HepG2 (cell line): ENCODE results near the gene FAM180A. TPM values are rescaled to one million over a fixed set of nuclear protein-coding genes. Genes with fewer than 3 reads are reported as not detected.

ENCODE experiments used
- ATAC-seq: fragments of 200-7000 bp; cut with Tn5 transposase; 3 replicates; pipeline ENCODE4 v1.9.1; 2020; ENCODE audit warnings: mild to moderate bottlenecking, moderate library complexity
- BruUV-seq: library from RNA; stranded (reverse); fragments of 400-500 nt; replicated peaks from 2 replicates; lab custom pipeline; 2021; lab: Mats Ljungman, UMichigan
- CTCF ChIA-PET: fragments of 300-600 bp; formaldehyde crosslinking; extraction: SDS; loops from one replicate; lab custom pipeline; 2021; ENCODE audit warnings: low total read pairs, inconsistent platforms, low intra/inter-chr PET ratio; lab: Yijun Ruan, JAX
- POLR2A ChIA-PET: fragments of 350-600 bp; sonication (Branson Sonifier 250); formaldehyde crosslinking; loops from one replicate; lab custom pipeline; 2020; ENCODE audit warnings: antibody characterized with exemption, inconsistent platforms; lab: Yijun Ruan, JAX
- DNase-seq: peaks from one replicate; pipeline ENCODE4 v3.0.0-alpha.2; 2015; ENCODE audit warnings: low spot score
- FAIRE-seq: peaks from 3 replicates; lab custom pipeline; 2011; peaks lifted over from hg19 to GRCh38; lab: Jason Lieb, UNC
- H2AFZ ChIP-seq: one replicate; pipeline ENCODE4 v1.6.1; 2011; ENCODE audit warnings: low read length, inconsistent platforms
- H3K27ac ChIP-seq: fragments of 300-600 bp; 3 replicates; pipeline ENCODE4 v1.8.0; 2011; ENCODE audit warnings: mixed run types, mild to moderate bottlenecking, mixed read lengths, low read length, inconsistent platforms; ENCODE audit not compliant: insufficient read depth; ENCODE audit errors: extremely low read length
- H3K27me3 ChIP-seq, 2 experiments: fragments of 200-600 bp in 1 of 2; 2 replicates in 1 of 2; 3 replicates in 1 of 2; pipeline versions ENCODE4 v1.6.0 to v1.8.0; 2011; ENCODE audit warnings: low read length in 2 of 2, mild to moderate bottlenecking in 2 of 2, moderate library complexity in 2 of 2, inconsistent platforms in 1 of 2; ENCODE audit not compliant: insufficient read depth in 2 of 2, control insufficient read depth in 1 of 2
- H3K36me3 ChIP-seq, 2 experiments: fragments of 200-600 bp in 1 of 2; replicated peaks in 1 of 2; 2 replicates in 1 of 2; 3 replicates in 1 of 2; pipeline versions ENCODE4 v1.5.1 to v1.8.0; 2011; ENCODE audit warnings: low read length in 2 of 2, inconsistent platforms in 1 of 2; ENCODE audit not compliant: insufficient read depth in 2 of 2, control insufficient read depth in 1 of 2
- H3K4me1 ChIP-seq: 2 replicates; pipeline ENCODE4 v1.5.1; 2012; ENCODE audit warnings: low read length, inconsistent platforms; ENCODE audit not compliant: insufficient read depth
- H3K4me2 ChIP-seq: 2 replicates; pipeline ENCODE4 v1.6.0; 2011; ENCODE audit warnings: low read depth, low read length, inconsistent platforms
- H3K4me3 ChIP-seq, 3 experiments: fragments of 200-600 bp in 1 of 3; sonication (generic), shearing (Covaris generic) in 1 of 3; replicated peaks in 1 of 3; 2 replicates each; pipeline ENCODE4 v1.5.1; 2011 to 2016; ENCODE audit warnings: low read length in 3 of 3, inconsistent platforms in 2 of 3, low read depth in 2 of 3, mild to moderate bottlenecking in 2 of 3, control low read depth in 1 of 3, mixed read lengths in 1 of 3; ENCODE audit not compliant: insufficient read depth in 1 of 3
- H3K79me2 ChIP-seq: one replicate; pipeline ENCODE4 v1.6.1; 2011; ENCODE audit warnings: low read length, inconsistent platforms; ENCODE audit not compliant: insufficient read depth
- H3K9ac ChIP-seq: 2 replicates; pipeline ENCODE4 v1.6.0; 2011; ENCODE audit warnings: mild to moderate bottlenecking, low read depth, low read length, inconsistent platforms; ENCODE audit not compliant: insufficient read depth
- H3K9me3 ChIP-seq: 2 replicates; pipeline ENCODE4 v1.5.1; 2012; ENCODE audit warnings: mild to moderate bottlenecking, low read length
- H4K20me1 ChIP-seq: 2 replicates; pipeline ENCODE4 v1.6.0; 2011; ENCODE audit warnings: inconsistent platforms, mild to moderate bottlenecking, low read length, moderate library complexity; ENCODE audit not compliant: insufficient read depth
- ZFYVE20 ChIP-seq: sonication (generic); formaldehyde crosslinking; IDR thresholded peaks from 2 replicates; pipeline ENCODE4 v1.8.0; 2023; ENCODE audit warnings: low read depth, mild to moderate bottlenecking, moderate library complexity, missing genetic modification reagents, borderline replicate concordance
- ZNF546 ChIP-seq: sonication (generic); formaldehyde crosslinking; conservative IDR thresholded peaks from 2 replicates; pipeline ENCODE4 v1.8.1; 2023; ENCODE audit warnings: mild to moderate bottlenecking, missing genetic modification reagents
- WGBS: methylation state at CpG from one replicate; pipeline ENCODE4 v1.1.6; 2017; ENCODE audit warnings: low lambda C conversion rate; 5-methylcytosine and 5-hydroxymethylcytosine counted together
- in situ Hi-C: cut with HindIII; loops from 2 replicates; pipeline ENCODE4 v1.10.0; 2017; ENCODE audit warnings: low pct_unique_long_range_greater_than_20kb; ENCODE audit not compliant: extremely low pct_ligation_motif_present
- intact Hi-C: fragments of 100-400 bp; cut with micrococcal nuclease; formaldehyde crosslinking; loops from one replicate; pipeline ENCODE4 v1.10.0; 2022; ENCODE audit not compliant: unreplicated experiment
- polyA plus RNA-seq, 8 experiments: library from polyadenylated mRNA; depleted of rRNA in 3 of 8; stranded (reverse) in 7 of 8; unstranded in 1 of 8; fragments of >200 nt; fragmentation: Illumina TruSeq in 4 of 8; extraction: Trizol in 4 of 8; gene quantifications; 2 replicates each; pipeline versions ENCODE4 v1.2.1 to v1.2.3, GENCODE V29; 2011 to 2016; ENCODE audit warnings: low read depth in 4 of 8, missing spikeins in 1 of 8, mixed read lengths in 1 of 8; ENCODE audit not compliant: insufficient read depth in 1 of 8
- total RNA-seq, 5 experiments: library from RNA; depleted of rRNA; stranded (reverse); fragments of >200 nt; fragmentation: Illumina TruSeq; extraction: Trizol; gene quantifications; 2 replicates each; pipeline ENCODE4 v1.2.3, GENCODE V29; 2016; ENCODE audit warnings: low read depth in 1 of 5

The FAM180A gene
- total and polyA plus RNA-seq, 2 of the 13 experiments (the other 11 are each of a cell fraction or from before 2014, with no cell fraction given), result not detected

DNA sequence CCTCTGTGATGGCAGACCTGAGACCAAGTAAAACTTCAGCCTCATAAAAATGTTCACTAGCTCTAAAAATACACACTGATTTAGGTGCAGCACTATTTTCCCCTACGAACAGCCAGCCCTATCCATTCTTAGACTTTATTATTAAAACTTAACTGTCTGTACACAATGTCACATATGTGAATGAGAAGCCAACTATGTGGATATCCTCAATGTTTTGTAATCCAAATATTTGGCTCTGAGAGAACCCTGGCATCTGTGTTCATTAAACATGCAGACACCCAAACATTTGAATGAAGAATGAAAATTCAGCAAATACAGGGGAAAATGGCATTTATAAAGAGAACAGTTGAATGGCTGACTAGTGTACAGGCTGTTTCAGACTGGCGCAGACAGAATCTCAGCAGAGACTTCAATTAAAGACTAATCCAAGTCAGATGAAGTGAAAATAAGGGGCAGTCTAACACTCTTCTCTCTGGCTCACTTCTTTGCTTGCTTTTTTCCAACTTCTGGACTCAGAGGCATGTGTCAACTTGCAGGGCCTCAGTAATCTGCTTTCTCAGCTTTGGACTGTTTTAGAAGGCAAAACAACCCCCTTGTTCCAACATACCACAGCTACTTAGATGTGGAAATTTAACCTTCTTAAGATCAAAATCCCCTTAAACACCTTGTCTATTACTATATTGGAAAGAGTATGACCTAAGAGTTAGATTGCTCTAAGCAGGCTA is 47.4 kb upstream of the FAM180A start:
- Histone ChIP-seq H3K9me3 (no peaks in the 10 kb centered on the region), H4K20me1 (no peaks in the 10 kb centered on the region), H3K27ac (no peak overlapping the region), H3K27me3 (peaks cover 0 to 2% of the 10 kb centered on the region in 2 experiments; a peak in 3 of 5 replicates), H3K4me3 (no peak overlapping the region)
- WGBS, result 35% methylated on average over 2 of the region's 2 CpGs
- ChIA-PET CTCF (no interaction called here), POLR2A (no interaction called here)
- no peak for DNase-seq
- TF ChIP-seq ZNF546 (CRISPR knock-in tag), result no peak
- TF ChIP-seq, all 625 proteins: peak for 0
- no peak overlapping the region for H3K4me2 ChIP-seq
- ATAC-seq (no peak), FAIRE-seq (no peak)
- no peaks in the 10 kb centered on the region for H3K36me3 ChIP-seq
- H3K9ac ChIP-seq, result no peak overlapping the region
- BruUV-seq, result no TSS peak
- H2AFZ ChIP-seq, result no peak overlapping the region
- H3K79me2 ChIP-seq, result no peaks in the 10 kb centered on the region
- no peaks in the 10 kb centered on the region for H3K4me1 ChIP-seq
- in situ Hi-C loops, result no loop called here
- intact Hi-C loops, result no loop called here

DNA sequence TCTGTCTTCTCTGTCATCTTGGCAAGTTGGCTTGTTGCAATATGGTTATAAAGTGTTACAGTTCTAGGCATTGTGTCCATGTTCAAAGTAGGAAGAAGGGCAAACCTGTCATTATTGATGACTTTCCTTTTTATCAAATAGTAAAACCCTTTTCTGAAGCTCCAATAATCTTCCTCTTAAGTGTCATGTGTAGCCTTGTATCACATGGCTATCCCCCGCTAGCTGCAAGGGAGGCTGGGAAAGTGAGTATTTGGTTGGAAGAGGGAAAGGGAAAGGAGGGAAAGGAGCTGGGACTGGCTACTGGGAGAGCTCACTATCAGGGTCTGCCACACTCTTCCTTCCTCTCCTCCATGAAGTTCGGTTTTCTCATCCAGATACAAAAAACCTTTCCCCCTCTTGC is 45.2 kb upstream of the FAM180A start:
- WGBS, result 38% methylated on average over 2 of the region's 2 CpGs

More for the DNA sequence above, 45.2 kb upstream of the FAM180A start:
- POLR2A ChIA-PET, result no interaction called here
- DNase-seq (no peak), ATAC-seq (no peak), FAIRE-seq (no peak)
- in situ Hi-C loops (no loop called here), intact Hi-C loops (no loop called here)
- Histone ChIP-seq H3K4me3 (no peak overlapping the region), H2AFZ (no peak overlapping the region), H4K20me1 (no peaks in the 10 kb centered on the region), H3K27ac (no peak overlapping the region), H3K4me1 (no peaks in the 10 kb centered on the region), H3K9me3 (no peaks in the 10 kb centered on the region), H3K36me3 (no peaks in the 10 kb centered on the region), H3K27me3 (peaks cover 0 to 2% of the 10 kb centered on the region in 2 experiments; a peak in 2 of 5 replicates), H3K9ac (no peak overlapping the region), H3K4me2 (no peak overlapping the region), H3K79me2 (no peaks in the 10 kb centered on the region)
- BruUV-seq, result no TSS peak
- CTCF ChIA-PET, result no interaction called here
- TF ChIP-seq ZFYVE20 (CRISPR knock-in tag), result no peak
